Measurements from ENCODE around the gene ITSN2.

DNA sequence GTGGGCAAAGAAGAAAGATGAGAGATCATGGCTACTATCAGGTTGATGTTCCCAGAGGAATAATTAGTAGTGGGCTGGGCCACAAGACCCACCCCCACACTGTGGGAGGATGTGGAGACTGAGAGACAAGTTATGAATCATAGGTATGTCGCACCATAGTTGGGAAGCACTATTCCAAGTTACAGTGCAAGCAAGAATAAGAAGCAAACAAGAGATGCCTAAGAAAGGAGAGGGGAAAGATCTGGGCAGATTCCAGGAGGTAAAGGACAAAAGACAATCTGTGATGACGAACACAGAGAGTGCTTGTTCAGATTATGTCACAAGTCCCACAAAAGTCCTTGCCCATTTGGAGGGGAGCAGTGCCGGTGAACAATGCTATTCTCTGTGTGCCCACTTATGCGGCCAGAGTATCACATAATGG lies 128.9 kb downstream of the ITSN2 start:
- TF ChIP-seq, protein P1, sequence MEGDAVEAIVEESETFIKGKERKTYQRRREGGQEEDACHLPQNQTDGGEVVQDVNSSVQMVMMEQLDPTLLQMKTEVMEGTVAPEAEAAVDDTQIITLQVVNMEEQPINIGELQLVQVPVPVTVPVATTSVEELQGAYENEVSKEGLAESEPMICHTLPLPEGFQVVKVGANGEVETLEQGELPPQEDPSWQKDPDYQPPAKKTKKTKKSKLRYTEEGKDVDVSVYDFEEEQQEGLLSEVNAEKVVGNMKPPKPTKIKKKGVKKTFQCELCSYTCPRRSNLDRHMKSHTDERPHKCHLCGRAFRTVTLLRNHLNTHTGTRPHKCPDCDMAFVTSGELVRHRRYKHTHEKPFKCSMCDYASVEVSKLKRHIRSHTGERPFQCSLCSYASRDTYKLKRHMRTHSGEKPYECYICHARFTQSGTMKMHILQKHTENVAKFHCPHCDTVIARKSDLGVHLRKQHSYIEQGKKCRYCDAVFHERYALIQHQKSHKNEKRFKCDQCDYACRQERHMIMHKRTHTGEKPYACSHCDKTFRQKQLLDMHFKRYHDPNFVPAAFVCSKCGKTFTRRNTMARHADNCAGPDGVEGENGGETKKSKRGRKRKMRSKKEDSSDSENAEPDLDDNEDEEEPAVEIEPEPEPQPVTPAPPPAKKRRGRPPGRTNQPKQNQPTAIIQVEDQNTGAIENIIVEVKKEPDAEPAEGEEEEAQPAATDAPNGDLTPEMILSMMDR (IDR thresholded peaks at IDR 0.05 in 4 of 5, conservative IDR thresholded peaks at IDR 0.05 in 1 of 5): no peak
- no peak for TF ChIP-seq POLR2A (IDR thresholded peaks at IDR 0.05)
